Lung (tissue), 12 donors: ENCODE measurements around the gene ULK3. TPM values are rescaled to one million over a fixed set of nuclear protein-coding genes. Genes with fewer than 3 reads are reported as not detected.

Source experiments
- ATAC-seq: fragments of 200-7000 bp; cut with Tn5 transposase; one replicate; pipeline ENCODE4 v1.9.1; 2020; ENCODE audit warnings: moderate number of reproducible peaks; ENCODE audit not compliant: insufficient read depth, low FRiP score
- DNase-seq, 3 donors: peaks; one replicate each; pipeline ENCODE4 v3.0.0-alpha.2; 2013 to 2017
- H3K27ac ChIP-seq, 2 donors: one replicate each; pipeline ENCODE4 v1.5.1; 2013; ENCODE audit warnings: mild to moderate bottlenecking in 2 of 2, moderate library complexity in 2 of 2, control low read depth in 1 of 2, inconsistent platforms in 1 of 2, low read depth in 1 of 2, low read length in 1 of 2
- H3K27me3 ChIP-seq, 3 donors: one replicate each; pipeline ENCODE4 v1.5.1; 2013; ENCODE audit warnings: low read length in 2 of 3; ENCODE audit not compliant: control insufficient read depth in 3 of 3, insufficient read depth in 3 of 3
- H3K36me3 ChIP-seq, 4 donors: one replicate each; pipeline ENCODE4 v1.5.1; 2013; ENCODE audit warnings: low read length in 4 of 4, mild to moderate bottlenecking in 1 of 4, moderate library complexity in 1 of 4; ENCODE audit not compliant: control insufficient read depth in 4 of 4, insufficient read depth in 4 of 4
- H3K4me1 ChIP-seq, 5 donors: one replicate each; pipeline ENCODE4 v1.5.1; 2013; ENCODE audit warnings: low read length in 5 of 5, mild to moderate bottlenecking in 2 of 5, moderate library complexity in 1 of 5; ENCODE audit not compliant: control insufficient read depth in 5 of 5, insufficient read depth in 5 of 5
- H3K4me3 ChIP-seq: one replicate; pipeline ENCODE4 v1.5.1; 2013; ENCODE audit warnings: mild to moderate bottlenecking, control low read depth, moderate library complexity
- H3K9ac ChIP-seq, 2 donors: one replicate each; pipeline ENCODE4 v1.5.1; 2013; ENCODE audit warnings: low read length in 2 of 2, control low read depth in 1 of 2; ENCODE audit not compliant: insufficient read depth in 1 of 2
- H3K9me3 ChIP-seq, 4 donors: one replicate each; pipeline ENCODE4 v1.5.1; 2013; ENCODE audit warnings: low read length in 3 of 4, mild to moderate bottlenecking in 1 of 4, moderate library complexity in 1 of 4; ENCODE audit not compliant: control insufficient read depth in 4 of 4, insufficient read depth in 3 of 4
- CTCF ChIP-seq: IDR thresholded peaks from 2 replicates; pipeline ENCODE4 v1.5.1; 2012; ENCODE audit warnings: mild to moderate bottlenecking; ENCODE audit errors: control extremely low read depth, extremely low read depth
- WGBS, 2 donors: extraction: QIAGEN DNeasy Blood & Tissue Kit; methylation state at CpG; one replicate each; pipeline ENCODE4 v1.1.7; 2013; 5-methylcytosine and 5-hydroxymethylcytosine counted together
- polyA plus RNA-seq, 2 donors: library from polyadenylated mRNA; stranded (reverse); fragments of 200-250 nt; gene quantifications; one replicate each; pipeline ENCODE4 v1.2.1, GENCODE V29; 2013
- total RNA-seq, 2 donors: library from RNA; depleted of rRNA in 1 of 2; stranded (reverse); fragments of >200 nt in 1 of 2; gene quantifications; one replicate each; pipeline ENCODE4 v1.2.1, GENCODE V29; 2014 to 2021
- donor health status: control.
- donor health status: control.
- donor health status: Bipolar disorder and iron deficiency.
- donor health status: healthy.
- donor health status: DM: yes; HTN: yes; CAD: no.

ULK3 gene
- total and polyA plus RNA-seq, 4 donors: 20.6 to 54.5 (median 38.7) TPM

GRCh38 chr15:74866090-74866489 is 23.1 kb upstream of the ULK3 start:
- WGBS, 2 donors: 80 to 84% methylated on average over 6 of the region's 6 CpGs
- DNase-seq: no peak
- no peaks in the 10 kb centered on the region for H3K9me3 ChIP-seq
- H3K9ac ChIP-seq: no peak overlapping the region
- H3K4me1 ChIP-seq: peaks cover 5 to 28% (median 18%) of the 10 kb centered on the region in 5 donors
- H3K27me3 ChIP-seq: no peaks in the 10 kb centered on the region
- TF ChIP-seq CTCF: no peak
- ATAC-seq: no peak
- H3K4me3 ChIP-seq: no peak overlapping the region
- H3K36me3 ChIP-seq: peaks cover 0 to 1% (median 0%) of the 10 kb centered on the region in 4 donors
- peak overlapping the region in 1 of 2 donors; percentile 1 for H3K27ac ChIP-seq

- Histone ChIP-seq H3K36me3 (peaks cover 0 to 1% (median 0%) of the 10 kb centered on the region in 4 donors), H3K9ac (no peak overlapping the region), H3K27me3 (no peaks in the 10 kb centered on the region), H3K27ac (peak overlapping the region in 1 of 2 donors; percentile 35), H3K9me3 (no peaks in the 10 kb centered on the region), H3K4me3 (no peak overlapping the region), H3K4me1 (peaks cover 0 to 24% (median 11%) of the 10 kb centered on the region in 5 donors)
- DNase-seq (no peak), ATAC-seq (no peak)
- 65 to 70% methylated on average over 2 of the region's 2 CpGs for WGBS, 2 donors
- no peak for TF ChIP-seq CTCF
These were observed 22.4 kb upstream of the ULK3 start for GRCh38 chr15:74865316-74865715.

- Histone ChIP-seq H3K4me1 (peaks cover 0 to 23% (median under 1%) of the 10 kb centered on the region in 5 donors), H3K9me3 (no peaks in the 10 kb centered on the region), H3K27ac (no peak overlapping the region), H3K27me3 (no peaks in the 10 kb centered on the region), H3K36me3 (peaks cover 0 to 1% (median 0%) of the 10 kb centered on the region in 4 donors), H3K4me3 (no peak overlapping the region), H3K9ac (no peak overlapping the region)
- no peak for ATAC-seq
- no peak for DNase-seq
- TF ChIP-seq CTCF: no peak
- 90 to 92% methylated on average over 6 of the region's 6 CpGs for WGBS, 2 donors
These were observed 21.3 kb upstream of the ULK3 start for GRCh38 chr15:74864296-74864695.
